Measurements from ENCODE around the gene SLC10A2.
"Not testable (repeated sequence)": the region's sequence is repeated elsewhere in the genome, so short reads cannot be mapped to it uniquely, and the experiment has no call there.

Gene SLC10A2, protein sequence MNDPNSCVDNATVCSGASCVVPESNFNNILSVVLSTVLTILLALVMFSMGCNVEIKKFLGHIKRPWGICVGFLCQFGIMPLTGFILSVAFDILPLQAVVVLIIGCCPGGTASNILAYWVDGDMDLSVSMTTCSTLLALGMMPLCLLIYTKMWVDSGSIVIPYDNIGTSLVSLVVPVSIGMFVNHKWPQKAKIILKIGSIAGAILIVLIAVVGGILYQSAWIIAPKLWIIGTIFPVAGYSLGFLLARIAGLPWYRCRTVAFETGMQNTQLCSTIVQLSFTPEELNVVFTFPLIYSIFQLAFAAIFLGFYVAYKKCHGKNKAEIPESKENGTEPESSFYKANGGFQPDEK

DNA sequence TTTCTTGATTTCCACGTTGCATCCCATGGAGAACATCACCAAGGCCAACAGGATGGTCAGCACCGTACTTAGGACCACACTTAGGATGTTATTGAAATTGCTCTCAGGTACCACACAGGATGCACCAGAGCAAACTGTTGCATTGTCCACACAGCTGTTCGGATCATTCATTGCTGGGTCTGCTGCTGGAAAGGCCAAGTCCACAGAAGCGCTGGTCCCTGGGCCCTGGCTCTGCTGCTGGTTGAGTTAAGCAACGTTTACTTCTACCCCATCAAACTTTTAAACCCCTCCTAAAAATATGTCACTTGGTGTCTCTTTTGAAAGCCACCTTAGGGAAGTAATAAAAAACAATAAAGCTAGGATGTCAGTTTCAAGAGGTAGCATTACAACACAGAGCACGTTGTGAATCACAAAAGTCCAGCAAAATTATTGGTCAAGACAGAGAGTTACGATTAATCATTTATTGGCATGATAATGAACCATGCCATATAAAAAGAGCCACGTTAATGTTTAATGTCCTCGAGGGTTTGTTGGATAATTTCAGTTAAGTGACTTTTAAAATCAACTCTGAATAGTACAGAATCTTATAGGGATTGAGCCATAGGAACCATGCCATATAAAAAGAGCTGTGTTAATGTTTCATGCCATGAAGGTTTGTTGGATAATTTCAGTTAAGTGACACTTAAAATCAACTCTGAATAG, at the start of gene SLC10A2:
Gene SLC10A2, minus strand, starts transcription at position 339 of the 702 bp plus-strand sequence. Its CDS starts 168 bp downstream, at position 171.
- no peak for DNase-seq (ENCODE audit: low read depth)

DNA sequence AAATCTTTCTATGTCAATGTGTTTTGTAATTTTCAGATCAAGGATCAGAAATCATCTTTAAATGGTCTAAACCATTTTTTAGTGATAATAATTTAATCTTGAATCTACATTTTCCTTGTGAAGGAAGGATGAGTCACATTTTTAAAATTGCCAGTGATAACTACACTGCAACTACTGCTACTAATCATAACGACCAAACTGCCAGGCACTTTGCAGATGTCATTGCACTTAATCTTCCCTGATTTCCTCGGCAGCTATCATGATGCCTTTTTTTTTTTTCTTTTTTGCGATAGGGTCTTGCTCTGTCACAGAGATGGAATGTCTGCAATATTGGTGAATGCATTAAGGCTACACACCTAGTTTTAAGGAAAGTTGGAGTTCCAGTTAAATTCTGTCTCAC, 41.4 kb upstream of the SLC10A2 start:
- DNase-seq (ENCODE audit: low read depth) = no peak

DNA sequence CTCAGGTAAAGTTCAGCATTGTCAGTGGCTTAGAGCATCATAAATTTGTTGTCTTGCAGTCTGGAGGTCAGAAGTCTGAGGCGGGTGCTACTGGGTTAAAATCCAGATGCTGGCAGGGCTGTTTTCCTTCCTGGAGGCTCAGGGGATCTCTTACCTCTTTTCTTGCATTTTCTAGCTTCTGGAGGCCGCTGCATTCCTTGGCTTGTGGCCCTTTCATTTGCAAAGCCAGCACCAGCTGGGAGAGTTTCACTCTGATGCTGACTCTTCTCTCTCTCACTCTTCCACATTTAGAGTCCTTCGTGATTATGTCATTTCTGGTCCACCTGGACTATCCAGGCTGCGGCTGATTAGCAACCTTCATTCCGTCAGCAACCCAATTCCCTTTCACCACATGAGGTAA, 38.1 kb upstream of the SLC10A2 start:
- no peak for DNase-seq (ENCODE audit: low read depth)

DNA sequence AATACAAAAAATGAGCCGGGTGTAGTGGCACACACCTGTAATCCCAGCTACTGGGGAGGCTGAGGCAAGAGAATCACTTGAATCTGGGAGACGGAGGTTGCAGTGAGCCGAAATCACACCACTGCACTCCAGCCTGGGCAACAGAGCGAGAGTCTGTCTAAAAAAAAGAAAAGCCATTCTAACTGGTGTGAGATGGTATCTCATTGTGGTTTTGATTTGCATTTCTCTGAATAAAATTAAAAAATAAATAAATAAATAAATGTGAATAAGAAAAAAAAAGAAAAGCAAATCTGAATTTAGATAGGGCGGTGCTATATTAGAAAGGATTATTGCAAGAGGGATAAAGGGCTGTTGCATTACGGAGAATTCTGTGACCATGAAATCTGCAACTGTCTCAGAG, 37.2 kb upstream of the SLC10A2 start:
- DNase-seq (ENCODE audit: low read depth) = not testable (repeated sequence)

DNA sequence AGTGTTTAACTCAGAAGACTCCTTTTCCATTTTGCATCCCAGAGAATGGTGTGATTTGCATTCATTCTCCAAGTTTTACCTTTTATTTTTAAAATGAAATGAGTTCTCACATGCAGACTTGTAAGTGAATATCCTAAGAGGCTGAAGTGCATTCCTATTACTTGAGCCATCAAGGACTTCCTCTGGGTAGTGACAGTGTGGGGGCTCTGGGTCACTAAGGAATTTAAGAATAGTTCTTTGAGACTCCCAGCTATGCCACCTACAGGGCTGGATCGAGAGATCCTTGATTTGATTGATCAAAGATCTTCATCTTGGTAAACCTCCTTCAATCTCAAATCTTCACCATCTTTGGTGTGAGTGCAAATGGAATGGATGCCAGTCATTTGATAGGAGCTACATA, 36.3 kb upstream of the SLC10A2 start:
- no peak for DNase-seq (ENCODE audit: low read depth)

DNA sequence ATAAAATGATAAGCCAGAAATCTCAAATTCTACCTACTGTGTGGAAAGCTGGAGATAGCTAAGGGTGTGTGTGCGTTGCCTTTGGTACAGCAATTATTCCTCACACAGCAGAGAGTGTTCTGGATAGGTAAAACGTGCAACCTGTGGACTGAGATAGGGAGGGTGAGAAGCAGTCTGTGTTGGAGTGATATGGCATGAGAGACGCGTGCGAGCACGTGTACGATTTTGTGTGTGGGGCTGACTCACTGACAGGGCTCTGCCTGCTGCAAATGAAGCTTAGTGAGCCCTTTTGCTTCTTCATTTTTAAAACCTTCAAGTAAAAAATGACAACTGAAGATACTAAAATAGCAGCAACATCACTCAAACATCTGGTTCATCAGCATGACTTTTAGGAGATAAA, 35.7 kb upstream of the SLC10A2 start:
- no peak for DNase-seq (ENCODE audit: low read depth)

DNA sequence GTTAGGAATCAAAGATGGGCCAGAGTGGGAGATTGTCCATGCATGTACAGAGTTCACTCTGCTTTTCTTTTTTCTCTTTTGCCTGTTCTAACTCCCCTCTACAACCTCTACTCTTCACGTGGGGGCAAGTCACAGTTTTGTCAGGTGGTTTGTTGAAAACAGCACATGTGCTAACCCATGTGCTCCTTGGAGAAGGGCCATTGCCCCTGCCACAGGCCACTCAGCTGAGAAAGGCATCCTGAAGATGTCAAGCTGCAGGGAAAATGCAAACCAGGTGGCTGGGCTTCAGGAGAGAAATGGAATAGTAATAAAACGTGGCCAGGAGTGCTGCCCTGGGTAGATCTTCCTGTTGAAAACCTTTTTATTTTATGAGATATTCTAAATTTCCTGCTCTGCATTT, 35.3 kb upstream of the SLC10A2 start:
- no peak for DNase-seq (ENCODE audit: low read depth)

DNA sequence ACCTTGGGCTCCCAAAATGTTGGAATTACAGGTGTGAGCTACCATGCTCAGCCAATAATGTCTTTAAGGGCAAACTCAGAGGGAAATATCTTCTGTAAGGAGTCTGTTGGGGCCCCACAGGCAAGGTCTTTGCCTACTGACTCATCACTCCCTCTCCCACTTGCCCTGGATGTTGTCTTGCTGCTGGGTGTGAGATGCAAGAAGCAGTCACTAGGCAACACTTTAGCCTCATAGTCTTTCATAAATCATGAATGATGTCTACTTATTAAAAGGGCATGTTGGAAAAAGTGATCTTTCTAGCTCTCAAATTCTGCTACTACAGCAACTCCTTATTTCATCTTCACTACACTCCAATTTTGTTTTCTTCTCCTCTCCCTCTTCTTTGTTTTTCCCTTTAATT, 34.6 kb upstream of the SLC10A2 start:
- DNase-seq (ENCODE audit: low read depth) = no peak

DNA sequence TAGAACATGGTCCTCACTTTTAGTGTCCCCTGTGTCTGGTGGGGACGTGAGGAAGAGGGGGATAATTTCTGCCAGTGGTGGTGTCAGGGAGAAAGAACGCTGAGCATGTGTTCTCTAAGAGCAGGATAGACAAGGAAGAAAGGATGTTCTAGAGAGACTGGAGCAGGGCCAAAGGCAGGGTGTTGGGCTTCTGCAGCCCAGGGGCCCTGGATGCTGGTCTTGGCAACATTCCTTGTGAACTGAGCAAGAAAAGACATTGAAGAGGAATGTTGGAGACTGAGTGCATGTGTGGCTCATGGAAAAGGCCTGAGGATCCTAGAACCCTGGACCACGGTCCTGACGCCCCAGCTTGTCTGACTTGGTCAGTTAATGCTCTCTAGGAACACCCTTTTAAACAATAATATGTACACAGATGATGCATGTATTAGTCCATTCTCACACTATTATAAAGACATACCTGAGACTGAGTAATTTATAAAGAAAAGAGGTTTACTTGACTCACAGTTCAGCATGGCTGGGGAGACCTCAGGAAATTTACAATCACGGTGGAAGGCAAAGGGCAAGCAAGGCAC, 33.6 kb upstream of the SLC10A2 start:
- no peak for DNase-seq (ENCODE audit: low read depth)

DNA sequence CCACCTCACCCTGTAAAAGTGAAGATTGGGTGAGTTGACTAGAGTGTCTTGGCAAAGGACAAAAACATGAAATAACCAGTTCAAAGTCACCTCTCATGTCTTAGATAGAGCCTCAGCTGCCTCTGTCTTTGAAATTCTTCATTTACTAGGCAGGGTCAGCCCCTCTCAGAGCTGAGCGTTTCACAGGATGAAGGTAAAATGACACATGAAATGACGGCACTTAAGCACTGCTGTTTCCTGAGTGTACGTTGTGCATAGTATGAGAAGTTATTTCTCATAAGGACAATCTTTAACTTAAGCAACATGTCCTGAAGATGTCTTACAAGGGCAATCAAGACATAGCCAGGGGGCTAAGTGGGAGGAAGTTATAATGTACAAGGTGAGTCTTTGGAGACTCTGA, 32.3 kb upstream of the SLC10A2 start:
- DNase-seq (ENCODE audit: low read depth) = no peak

DNA sequence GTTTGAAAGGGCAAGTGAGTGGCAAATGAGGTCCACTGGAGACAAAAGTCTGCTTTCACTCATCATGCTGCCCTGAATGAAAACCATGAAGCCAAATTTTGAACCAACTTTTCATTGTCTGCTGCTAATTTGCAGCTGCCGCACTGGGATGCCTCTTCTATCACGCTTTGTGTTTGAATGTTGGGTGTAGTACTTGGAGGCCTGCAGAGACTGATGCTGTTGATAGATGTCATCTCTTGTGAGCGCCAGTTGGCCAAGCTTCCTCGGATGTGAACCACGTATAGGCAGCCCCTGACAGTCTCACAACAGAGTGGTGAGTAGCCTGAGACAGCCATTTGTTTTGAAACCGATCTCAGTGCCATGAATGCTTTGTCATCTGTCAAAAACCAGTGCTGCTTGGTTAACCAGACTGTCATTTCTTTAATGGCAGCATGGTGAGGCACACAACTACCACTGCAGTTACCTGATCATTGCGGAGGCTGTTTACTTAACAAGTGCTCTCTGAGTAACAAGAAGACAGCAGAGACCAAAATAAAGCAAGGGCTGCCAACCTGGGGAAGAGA, 31.2 kb upstream of the SLC10A2 start:
- no peak for DNase-seq (ENCODE audit: low read depth)

DNA sequence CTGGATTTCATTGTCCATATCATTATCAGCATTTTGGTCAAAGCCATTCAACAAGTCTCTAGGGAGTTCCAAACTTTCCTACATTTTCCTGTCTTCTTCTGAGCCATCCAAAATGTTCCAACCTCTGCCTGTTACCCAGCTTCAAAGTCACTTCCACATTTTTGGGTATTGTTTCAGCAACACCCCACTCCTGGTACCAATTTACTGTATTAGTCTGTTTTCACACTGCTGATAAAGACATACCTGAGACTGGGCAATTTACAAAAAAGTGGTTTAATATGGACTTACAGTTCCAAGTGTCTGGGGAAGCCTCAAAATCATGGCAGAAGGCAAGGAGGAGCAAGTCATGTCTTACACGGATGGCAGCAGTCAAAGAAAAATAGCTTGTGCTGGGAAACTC, 27.4 kb upstream of the SLC10A2 start:
- DNase-seq (ENCODE audit: low read depth) = not testable (repeated sequence)

DNA sequence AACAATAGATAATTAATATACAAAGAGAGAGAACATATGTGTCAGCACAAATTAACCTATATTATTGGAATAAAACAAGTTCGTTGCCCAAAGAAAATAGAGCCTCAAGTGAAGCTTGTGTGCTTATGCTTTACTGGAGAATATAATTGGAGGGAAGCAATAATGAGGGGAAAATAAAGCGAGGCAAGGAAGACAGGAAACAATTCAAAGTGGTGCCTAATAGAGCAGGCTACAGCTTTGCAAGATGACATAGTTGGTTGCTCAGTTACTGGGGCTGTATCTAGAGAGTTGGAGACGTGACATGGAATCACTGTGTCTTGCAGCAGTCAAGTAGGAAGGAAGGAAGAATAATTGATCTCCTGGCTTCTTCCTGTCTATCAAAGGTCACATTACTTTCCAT, 21.1 kb upstream of the SLC10A2 start:
- DNase-seq (ENCODE audit: low read depth) = no peak

DNA sequence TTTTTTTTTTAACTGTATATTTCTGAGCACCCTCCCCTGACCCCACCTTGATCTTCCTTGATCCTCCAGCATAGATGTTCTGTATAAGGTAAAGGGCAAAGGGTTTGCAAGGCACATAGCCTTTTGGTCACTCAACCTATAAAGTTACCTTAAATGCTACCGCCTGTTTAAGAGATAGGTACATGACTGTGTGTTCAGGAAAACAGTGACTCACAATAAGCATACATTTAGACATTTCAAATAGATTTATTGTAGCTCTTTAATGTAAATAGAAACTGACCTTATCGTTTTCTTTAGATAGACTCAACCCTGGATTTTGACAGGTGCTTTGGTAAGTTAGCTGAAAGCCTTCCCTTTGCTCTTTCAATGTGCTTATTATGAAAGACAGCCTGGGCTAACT, 15.2 kb upstream of the SLC10A2 start:
- DNase-seq (ENCODE audit: low read depth) = no peak

DNA sequence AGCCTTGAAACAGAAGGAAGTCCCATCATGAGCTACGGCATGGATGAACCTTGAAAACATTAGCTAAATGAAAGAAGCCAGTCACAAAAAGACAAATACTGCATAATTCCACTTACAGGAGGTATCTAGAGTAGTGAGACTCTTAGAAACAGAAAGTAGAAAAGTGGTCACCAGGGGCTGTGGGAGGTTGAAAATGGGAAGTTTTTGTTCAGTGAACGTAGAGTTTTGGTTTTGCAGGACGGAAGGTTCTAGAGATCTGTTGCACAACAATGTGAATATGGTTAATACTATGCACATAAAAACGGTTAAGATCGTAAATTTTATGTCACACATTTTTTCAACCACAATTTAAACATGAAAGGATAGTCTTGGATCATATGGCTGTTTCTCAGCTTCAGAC, 11.9 kb upstream of the SLC10A2 start:
- DNase-seq (ENCODE audit: low read depth) = no peak

DNA sequence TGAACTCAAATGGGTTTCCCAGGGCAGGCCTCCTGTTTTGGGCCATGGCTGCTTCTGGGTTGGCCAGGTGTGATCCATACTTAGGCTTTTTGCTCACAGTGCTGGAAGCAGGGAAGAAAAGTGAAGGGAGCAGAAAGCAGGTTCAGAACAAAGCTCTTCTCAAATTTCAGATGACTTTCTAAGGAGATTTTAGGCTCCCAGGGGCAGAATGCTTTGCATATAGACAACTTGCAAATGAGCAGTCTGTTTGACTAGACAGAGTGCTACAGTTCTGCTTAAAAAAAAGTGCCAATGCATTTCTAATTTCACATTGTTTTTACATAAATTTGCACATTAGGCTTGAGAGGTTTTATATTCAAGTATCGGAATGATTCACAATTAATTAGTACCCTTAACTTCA, 2.6 kb upstream of the SLC10A2 start:
- DNase-seq (ENCODE audit: low read depth) = no peak

DNA sequence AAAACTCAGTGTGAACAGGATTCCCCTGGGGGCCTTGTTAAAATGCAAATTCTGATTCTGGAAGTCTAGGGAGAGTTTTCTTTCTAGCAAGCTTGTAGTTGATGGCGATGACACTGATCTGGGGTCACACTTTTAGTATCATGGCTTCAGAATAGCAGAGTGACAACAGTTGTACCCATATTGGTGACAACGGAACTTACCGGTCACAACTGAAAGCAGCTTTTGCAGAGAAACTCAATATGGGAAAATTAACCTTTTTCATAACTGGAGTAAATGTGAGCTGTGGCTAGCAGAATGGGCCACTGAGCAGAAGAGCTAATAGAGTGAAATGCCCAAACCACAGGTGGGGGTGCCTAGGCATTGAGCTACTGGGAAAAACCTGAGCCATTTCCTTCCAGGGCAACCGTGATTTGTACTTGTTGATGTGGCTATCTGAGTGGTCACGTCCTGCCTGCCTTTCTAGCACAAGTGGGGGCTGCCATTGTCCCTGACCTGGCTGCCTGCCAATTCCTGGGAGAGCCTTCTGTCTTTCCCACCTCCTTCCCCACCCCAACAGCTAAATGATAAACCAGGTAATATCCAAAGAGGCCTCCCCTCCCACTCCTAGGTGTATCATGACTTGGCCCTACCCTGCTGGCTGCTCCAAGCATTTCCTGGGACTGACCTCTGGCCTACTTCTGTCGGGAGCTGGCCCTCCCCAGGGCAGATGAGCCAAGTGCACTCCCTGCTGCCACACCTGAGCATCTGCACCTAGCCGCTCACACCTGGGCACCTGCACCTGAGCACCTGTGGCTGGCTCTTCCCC, 1.7 kb upstream of the SLC10A2 start:
- DNase-seq (ENCODE audit: low read depth) = no peak

DNA sequence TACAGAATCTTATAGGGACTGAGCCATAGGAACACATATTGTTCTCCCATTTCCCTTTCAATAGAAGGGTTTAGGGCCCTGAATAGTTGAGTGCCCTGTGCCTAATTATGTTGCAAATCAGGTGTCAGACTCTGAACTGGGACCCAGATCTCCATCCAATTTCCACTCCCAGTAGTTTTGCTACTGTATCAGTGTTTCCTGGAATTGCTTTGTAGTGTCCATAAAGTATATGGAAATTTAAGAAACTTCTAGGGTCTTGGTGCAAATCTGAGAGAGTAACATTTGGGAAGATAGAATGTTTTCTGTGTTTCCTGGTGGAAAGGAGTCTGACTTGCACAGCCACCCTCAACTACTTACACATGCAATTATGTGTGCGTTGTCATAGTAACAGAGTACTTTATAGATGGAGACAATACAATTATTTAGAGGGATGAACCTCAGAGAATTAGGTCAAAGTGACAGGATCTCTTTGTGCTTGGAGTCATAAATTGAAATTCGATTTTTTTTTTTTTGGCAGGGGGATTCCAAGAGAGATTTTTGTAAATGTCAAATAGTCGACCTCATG, 646 bp upstream of the SLC10A2 start:
- no peak for DNase-seq (ENCODE audit: low read depth)

DNA sequence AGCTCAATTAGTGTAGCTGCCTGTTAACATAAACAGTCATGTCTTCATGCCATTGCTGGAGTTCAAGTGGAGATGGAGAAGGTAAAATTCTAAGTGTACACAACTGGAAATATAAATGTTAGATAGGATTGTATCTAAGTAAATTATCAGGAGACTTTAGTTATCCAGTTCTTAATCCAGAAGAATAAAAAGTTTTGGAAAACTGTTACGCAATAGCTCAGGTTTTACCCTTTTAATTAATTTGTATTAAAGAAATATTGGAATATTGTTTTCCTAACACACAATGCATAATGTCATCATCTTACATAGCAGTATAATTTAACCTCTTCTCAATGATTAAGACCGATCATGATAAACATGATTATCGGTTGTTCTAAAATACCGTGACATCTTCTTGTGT, 2.8 kb downstream of the SLC10A2 start:
- DNase-seq (ENCODE audit: low read depth) = no peak

DNA sequence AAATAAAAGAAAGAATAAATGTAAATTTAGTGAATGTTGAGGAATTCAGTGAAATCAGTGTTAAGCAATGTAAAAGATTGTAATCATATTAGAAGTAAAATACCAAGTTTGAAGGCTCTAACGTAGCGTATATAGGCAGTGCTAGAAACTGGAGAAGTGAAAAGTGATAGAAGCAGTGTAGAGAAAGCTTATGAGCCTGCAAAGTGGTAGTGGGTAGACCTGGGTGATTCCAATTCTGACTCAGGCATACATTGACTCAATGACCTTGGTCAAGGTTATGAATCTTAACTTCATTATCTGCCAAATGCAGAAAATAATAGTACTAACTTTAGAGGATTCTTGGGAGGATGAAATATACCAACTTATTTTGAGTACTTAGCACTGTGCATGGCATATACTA, 4.1 kb downstream of the SLC10A2 start:
- no peak for DNase-seq (ENCODE audit: low read depth)

DNA sequence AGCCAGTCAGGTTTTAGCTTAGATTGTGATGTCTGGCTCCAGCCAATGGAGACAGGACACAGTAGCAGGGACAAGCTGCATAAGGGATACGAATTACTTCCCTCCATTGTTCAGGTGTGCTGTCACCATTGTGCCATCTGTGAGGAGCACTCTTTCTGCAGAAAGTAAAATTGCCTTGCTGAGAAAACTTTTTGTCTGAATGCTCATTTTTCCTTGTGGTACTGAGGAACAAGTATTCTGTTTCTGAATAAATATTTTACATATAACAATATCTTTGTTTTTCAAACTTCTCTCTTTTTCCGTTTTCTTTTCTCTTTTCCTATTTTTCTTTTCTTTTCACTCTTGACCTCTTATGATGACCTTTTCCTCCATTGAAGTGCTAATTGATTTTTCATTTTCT, 10.2 kb downstream of the SLC10A2 start:
- no peak for DNase-seq (ENCODE audit: low read depth)

DNA sequence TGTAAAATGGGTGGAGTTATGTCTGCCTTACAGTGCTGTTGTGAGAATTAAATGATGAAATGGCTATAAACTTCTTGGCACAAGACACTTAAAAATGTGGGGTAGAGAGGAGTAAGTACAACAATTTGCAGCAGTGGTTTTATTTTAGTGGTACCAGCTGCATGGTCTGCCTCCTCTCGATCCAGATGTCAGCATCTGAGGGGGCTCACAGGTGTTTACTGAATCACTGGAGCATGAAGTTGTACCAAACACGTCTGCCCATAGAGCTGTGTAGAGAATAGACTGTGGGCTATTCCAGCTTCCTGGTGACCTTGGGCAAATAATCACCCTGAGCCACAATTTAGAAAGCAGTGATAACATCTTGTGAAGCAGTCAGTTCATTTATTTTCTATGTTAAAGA, 11.1 kb downstream of the SLC10A2 start:
- no peak for DNase-seq (ENCODE audit: low read depth)
